HepG2 (cell line): ENCODE results near the gene SLC22A23. TPM values are rescaled to one million over a fixed set of nuclear protein-coding genes. Genes with fewer than 3 reads are reported as not detected.
A peak's percentile ranks its signal among the peaks of the same experiment; 100 is the strongest.

Source experiments
- ATAC-seq: fragments of 200-7000 bp; cut with Tn5 transposase; 3 replicates; pipeline ENCODE4 v1.9.1; 2020; ENCODE audit warnings: mild to moderate bottlenecking, moderate library complexity
- BruUV-seq: library from RNA; stranded (reverse); fragments of 400-500 nt; replicated peaks from 2 replicates; lab custom pipeline; 2021; lab: Mats Ljungman, UMichigan
- CTCF ChIA-PET: fragments of 300-600 bp; formaldehyde crosslinking; extraction: SDS; loops from one replicate; lab custom pipeline; 2021; ENCODE audit warnings: low total read pairs, inconsistent platforms, low intra/inter-chr PET ratio; lab: Yijun Ruan, JAX
- POLR2A ChIA-PET: fragments of 350-600 bp; sonication (Branson Sonifier 250); formaldehyde crosslinking; loops from one replicate; lab custom pipeline; 2020; ENCODE audit warnings: antibody characterized with exemption, inconsistent platforms; lab: Yijun Ruan, JAX
- DNase-seq: peaks from one replicate; pipeline ENCODE4 v3.0.0-alpha.2; 2015; ENCODE audit warnings: low spot score
- FAIRE-seq: peaks from 3 replicates; lab custom pipeline; 2011; peaks lifted over from hg19 to GRCh38; lab: Jason Lieb, UNC
- H2AFZ ChIP-seq: one replicate; pipeline ENCODE4 v1.6.1; 2011; ENCODE audit warnings: low read length, inconsistent platforms
- H3K27ac ChIP-seq: fragments of 300-600 bp; 3 replicates; pipeline ENCODE4 v1.8.0; 2011; ENCODE audit warnings: mixed run types, mild to moderate bottlenecking, mixed read lengths, low read length, inconsistent platforms; ENCODE audit not compliant: insufficient read depth; ENCODE audit errors: extremely low read length
- H3K27me3 ChIP-seq, 2 experiments: fragments of 200-600 bp in 1 of 2; 2 replicates in 1 of 2; 3 replicates in 1 of 2; pipeline versions ENCODE4 v1.6.0 to v1.8.0; 2011; ENCODE audit warnings: low read length in 2 of 2, mild to moderate bottlenecking in 2 of 2, moderate library complexity in 2 of 2, inconsistent platforms in 1 of 2; ENCODE audit not compliant: insufficient read depth in 2 of 2, control insufficient read depth in 1 of 2
- H3K36me3 ChIP-seq, 2 experiments: fragments of 200-600 bp in 1 of 2; replicated peaks in 1 of 2; 2 replicates in 1 of 2; 3 replicates in 1 of 2; pipeline versions ENCODE4 v1.5.1 to v1.8.0; 2011; ENCODE audit warnings: low read length in 2 of 2, inconsistent platforms in 1 of 2; ENCODE audit not compliant: insufficient read depth in 2 of 2, control insufficient read depth in 1 of 2
- H3K4me1 ChIP-seq: 2 replicates; pipeline ENCODE4 v1.5.1; 2012; ENCODE audit warnings: low read length, inconsistent platforms; ENCODE audit not compliant: insufficient read depth
- H3K4me2 ChIP-seq: 2 replicates; pipeline ENCODE4 v1.6.0; 2011; ENCODE audit warnings: low read depth, low read length, inconsistent platforms
- H3K4me3 ChIP-seq, 3 experiments: fragments of 200-600 bp in 1 of 3; sonication (generic), shearing (Covaris generic) in 1 of 3; replicated peaks in 1 of 3; 2 replicates each; pipeline ENCODE4 v1.5.1; 2011 to 2016; ENCODE audit warnings: low read length in 3 of 3, inconsistent platforms in 2 of 3, low read depth in 2 of 3, mild to moderate bottlenecking in 2 of 3, control low read depth in 1 of 3, mixed read lengths in 1 of 3; ENCODE audit not compliant: insufficient read depth in 1 of 3
- H3K79me2 ChIP-seq: one replicate; pipeline ENCODE4 v1.6.1; 2011; ENCODE audit warnings: low read length, inconsistent platforms; ENCODE audit not compliant: insufficient read depth
- H3K9ac ChIP-seq: 2 replicates; pipeline ENCODE4 v1.6.0; 2011; ENCODE audit warnings: mild to moderate bottlenecking, low read depth, low read length, inconsistent platforms; ENCODE audit not compliant: insufficient read depth
- H3K9me3 ChIP-seq: 2 replicates; pipeline ENCODE4 v1.5.1; 2012; ENCODE audit warnings: mild to moderate bottlenecking, low read length
- H4K20me1 ChIP-seq: 2 replicates; pipeline ENCODE4 v1.6.0; 2011; ENCODE audit warnings: inconsistent platforms, mild to moderate bottlenecking, low read length, moderate library complexity; ENCODE audit not compliant: insufficient read depth
- FOSL1 ChIP-seq: sonication (generic); formaldehyde crosslinking; IDR thresholded peaks from 2 replicates; pipeline ENCODE4 v1.9.0; 2021; ENCODE audit warnings: missing genetic modification reagents, borderline replicate concordance
- KDM2A ChIP-seq: sonication (generic); formaldehyde crosslinking; IDR thresholded peaks from 2 replicates; pipeline ENCODE4 v1.4.0; 2020; ENCODE audit warnings: low read depth, missing genetic modification reagents, borderline replicate concordance
- KLF12 ChIP-seq: sonication (generic); formaldehyde crosslinking; IDR thresholded peaks from 2 replicates; pipeline ENCODE4 v1.4.0; 2020; ENCODE audit warnings: missing genetic modification reagents, borderline replicate concordance
- NAIF1 ChIP-seq: sonication (generic); formaldehyde crosslinking; IDR thresholded peaks from 2 replicates; pipeline ENCODE4 v1.5.0; 2020; ENCODE audit warnings: mild to moderate bottlenecking, missing genetic modification reagents, borderline replicate concordance
- RAD21 ChIP-seq: fragments of 450-650 bp; formaldehyde crosslinking; IDR thresholded peaks from 2 replicates; pipeline ENCODE4 v1.5.0; 2020; ENCODE audit warnings: mild to moderate bottlenecking
- SRSF9 ChIP-seq: fragments of 200-400 bp; formaldehyde crosslinking; IDR thresholded peaks from 2 replicates; pipeline ENCODE4 v1.6.1; 2018; ENCODE audit warnings: borderline replicate concordance, mild to moderate bottlenecking, low read depth, low read length; ENCODE audit not compliant: insufficient read depth, poor library complexity, severe bottlenecking
- TOE1 ChIP-seq: sonication (generic); formaldehyde crosslinking; IDR thresholded peaks from 2 replicates; pipeline ENCODE4 v1.4.0; 2020; ENCODE audit warnings: mild to moderate bottlenecking, missing genetic modification reagents
- TRIM24 ChIP-seq: sonication (generic); formaldehyde crosslinking; IDR thresholded peaks from 2 replicates; pipeline ENCODE4 v1.8.0; 2022; ENCODE audit warnings: mild to moderate bottlenecking, missing genetic modification reagents
- ZNF576 ChIP-seq: sonication (generic); formaldehyde crosslinking; IDR thresholded peaks from 2 replicates; pipeline ENCODE4 v1.4.0; 2020; ENCODE audit warnings: mild to moderate bottlenecking, missing genetic modification reagents
- ZNF644 ChIP-seq: IDR thresholded peaks from 2 replicates; pipeline ENCODE4 v1.6.1; 2016; ENCODE audit warnings: low read depth
- ZNF670 ChIP-seq: sonication (generic); formaldehyde crosslinking; IDR thresholded peaks from 2 replicates; pipeline ENCODE4 v1.8.0; 2022; ENCODE audit warnings: mild to moderate bottlenecking, missing genetic modification reagents, borderline replicate concordance
- ZNF761 ChIP-seq: sonication (generic); formaldehyde crosslinking; conservative IDR thresholded peaks from 2 replicates; pipeline ENCODE4 v1.4.0; 2020; ENCODE audit warnings: mild to moderate bottlenecking, missing genetic modification reagents
- WGBS: methylation state at CpG from one replicate; pipeline ENCODE4 v1.1.6; 2017; ENCODE audit warnings: low lambda C conversion rate; 5-methylcytosine and 5-hydroxymethylcytosine counted together
- in situ Hi-C: cut with HindIII; loops from 2 replicates; pipeline ENCODE4 v1.10.0; 2017; ENCODE audit warnings: low pct_unique_long_range_greater_than_20kb; ENCODE audit not compliant: extremely low pct_ligation_motif_present
- intact Hi-C: fragments of 100-400 bp; cut with micrococcal nuclease; formaldehyde crosslinking; loops from one replicate; pipeline ENCODE4 v1.10.0; 2022; ENCODE audit not compliant: unreplicated experiment
- polyA plus RNA-seq, 8 experiments: library from polyadenylated mRNA; depleted of rRNA in 3 of 8; stranded (reverse) in 7 of 8; unstranded in 1 of 8; fragments of >200 nt; fragmentation: Illumina TruSeq in 4 of 8; extraction: Trizol in 4 of 8; gene quantifications; 2 replicates each; pipeline versions ENCODE4 v1.2.1 to v1.2.3, GENCODE V29; 2011 to 2016; ENCODE audit warnings: low read depth in 4 of 8, missing spikeins in 1 of 8, mixed read lengths in 1 of 8; ENCODE audit not compliant: insufficient read depth in 1 of 8
- total RNA-seq, 5 experiments: library from RNA; depleted of rRNA; stranded (reverse); fragments of >200 nt; fragmentation: Illumina TruSeq; extraction: Trizol; gene quantifications; 2 replicates each; pipeline ENCODE4 v1.2.3, GENCODE V29; 2016; ENCODE audit warnings: low read depth in 1 of 5
- TF ChIP-seq, protein P1 (sequence below): sonication (generic); formaldehyde crosslinking; IDR thresholded peaks from 2 replicates; pipeline ENCODE4 v1.5.0; 2020; ENCODE audit warnings: missing genetic modification reagents

The SLC22A23 gene
- total and polyA plus RNA-seq, 2 of the 13 experiments (the other 11 are each of a cell fraction or from before 2014, with no cell fraction given) = 11.8 to 17.5 TPM

DNA sequence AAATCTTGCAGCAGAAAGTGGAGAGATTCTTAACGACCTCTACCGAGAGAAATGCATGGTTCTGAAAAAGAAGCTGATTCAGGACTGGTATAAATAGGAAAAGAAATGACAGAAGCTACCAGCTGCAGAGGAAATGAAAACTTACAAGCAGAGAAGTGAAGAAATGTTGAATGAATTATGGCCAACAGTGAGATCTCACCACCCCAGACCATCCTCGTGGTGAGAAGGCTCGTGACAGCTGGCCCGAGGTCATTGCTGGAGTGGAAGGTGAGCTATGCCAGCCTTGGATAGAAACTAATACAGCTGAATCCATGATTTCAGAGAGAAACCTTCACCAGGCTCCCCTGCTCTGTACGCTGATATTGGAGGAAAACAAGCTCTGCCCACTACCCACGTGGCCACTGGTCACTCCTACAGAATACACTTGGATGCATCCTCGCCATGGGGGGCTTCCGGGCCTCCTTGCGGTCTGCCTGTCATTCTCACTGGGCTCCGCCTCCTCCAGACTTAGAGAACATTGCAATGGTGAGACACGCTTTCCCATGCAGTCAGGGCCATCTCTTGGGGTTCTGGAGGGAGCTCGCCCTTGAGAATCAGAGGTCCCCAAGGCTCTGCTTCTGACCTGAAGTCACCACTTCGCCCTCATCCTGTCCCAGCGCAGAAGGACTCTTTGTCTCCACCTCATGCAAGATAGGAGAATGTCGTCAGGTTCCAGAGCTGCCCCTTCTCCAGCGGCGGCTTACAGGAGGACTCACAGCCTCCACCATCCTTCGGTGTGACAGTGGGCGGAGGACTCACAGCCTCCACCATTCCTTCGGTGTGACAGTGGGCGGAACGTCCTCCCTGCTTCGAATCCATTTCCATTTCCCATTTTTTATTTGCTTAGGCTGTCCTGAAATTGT lies 218.8 kb downstream of the SLC22A23 start:
- BruUV-seq = no TSS peak
- 37% methylated on average over 23 of the region's 24 CpGs for WGBS
- in situ Hi-C loops = no loop called here
- no peak overlapping the region for H3K4me2 ChIP-seq
- H3K36me3 ChIP-seq = no peaks in the 10 kb centered on the region
- intact Hi-C loops = no loop called here
- no peak for DNase-seq
- no peak overlapping the region for H3K9ac ChIP-seq
- H3K4me3 ChIP-seq = no peak overlapping the region
- ChIA-PET CTCF (no interaction called here), POLR2A (interaction anchor here (0.9 to 2.0 kb wide), 3 partner anchors 10 to 21 kb away, joined by 3 to 7 read pairs (median 3); partner anchors contain the start of gene PSMG4)
- TF ChIP-seq KDM2A (0 out of 2 replicates have a peak, but pooled peaks have one; percentile 25), RAD21 (CRISPR knock-in tag) (no peak), ZNF670 (no peak), TRIM24 (CRISPR knock-in tag) (no peak), NAIF1 (CRISPR knock-in tag) (no peak), ZNF644 (CRISPR knock-in tag) (no peak), TOE1 (CRISPR knock-in tag) (no peak), SRSF9 (no peak), FOSL1 (CRISPR knock-in tag) (no peak), ZNF576 (CRISPR knock-in tag) (peak; percentile 78; the same call in 1 of the 2 replicates), KLF12 (CRISPR knock-in tag) (no peak), ZNF761 (CRISPR knock-in tag) (no peak)
- TF ChIP-seq, protein P1, sequence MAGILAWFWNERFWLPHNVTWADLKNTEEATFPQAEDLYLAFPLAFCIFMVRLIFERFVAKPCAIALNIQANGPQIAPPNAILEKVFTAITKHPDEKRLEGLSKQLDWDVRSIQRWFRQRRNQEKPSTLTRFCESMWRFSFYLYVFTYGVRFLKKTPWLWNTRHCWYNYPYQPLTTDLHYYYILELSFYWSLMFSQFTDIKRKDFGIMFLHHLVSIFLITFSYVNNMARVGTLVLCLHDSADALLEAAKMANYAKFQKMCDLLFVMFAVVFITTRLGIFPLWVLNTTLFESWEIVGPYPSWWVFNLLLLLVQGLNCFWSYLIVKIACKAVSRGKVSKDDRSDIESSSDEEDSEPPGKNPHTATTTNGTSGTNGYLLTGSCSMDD (CRISPR knock-in tag) = no peak
- no peaks in the 10 kb centered on the region for H3K9me3 ChIP-seq
- peaks cover 8 to 59% of the 10 kb centered on the region in 2 experiments; a peak in 4 of 5 replicates for H3K27me3 ChIP-seq
- H3K79me2 ChIP-seq = no peaks in the 10 kb centered on the region
- H3K4me1 ChIP-seq = no peaks in the 10 kb centered on the region
- no peak overlapping the region for H2AFZ ChIP-seq
- no peak for FAIRE-seq
- peak; percentile 47 for ATAC-seq
- H3K27ac ChIP-seq = no peak overlapping the region
- H4K20me1 ChIP-seq = no peaks in the 10 kb centered on the region
